Fibroblast of skin of back (primary cell): ENCODE measurements around the gene CDK18.

Experiments used
- DNase-seq: peaks from one replicate; pipeline ENCODE4 v3.0.0-alpha.2; 2013

CDK18 gene

DNA sequence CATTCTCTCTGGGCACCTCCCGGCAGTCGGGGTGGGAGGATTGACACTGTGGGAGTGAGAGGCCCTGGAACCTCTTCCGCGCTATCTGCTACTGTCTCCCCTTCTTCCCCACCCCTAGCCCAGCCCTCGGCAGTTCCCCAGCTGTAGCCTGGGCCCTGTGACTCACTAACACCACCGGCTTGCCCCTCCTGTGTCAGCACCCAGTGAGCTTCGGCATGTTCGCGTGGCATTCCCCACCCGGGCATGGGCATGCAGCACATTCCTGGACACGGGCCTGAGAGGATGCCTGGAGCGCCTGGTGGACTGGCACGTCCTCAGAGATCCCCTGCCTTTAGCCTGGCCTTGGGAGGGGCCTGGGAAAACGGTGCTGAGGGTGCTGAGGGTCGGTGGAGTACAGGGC lies 1.3 kb downstream of the CDK18 start:
- DNase-seq = peak; percentile 60

DNA sequence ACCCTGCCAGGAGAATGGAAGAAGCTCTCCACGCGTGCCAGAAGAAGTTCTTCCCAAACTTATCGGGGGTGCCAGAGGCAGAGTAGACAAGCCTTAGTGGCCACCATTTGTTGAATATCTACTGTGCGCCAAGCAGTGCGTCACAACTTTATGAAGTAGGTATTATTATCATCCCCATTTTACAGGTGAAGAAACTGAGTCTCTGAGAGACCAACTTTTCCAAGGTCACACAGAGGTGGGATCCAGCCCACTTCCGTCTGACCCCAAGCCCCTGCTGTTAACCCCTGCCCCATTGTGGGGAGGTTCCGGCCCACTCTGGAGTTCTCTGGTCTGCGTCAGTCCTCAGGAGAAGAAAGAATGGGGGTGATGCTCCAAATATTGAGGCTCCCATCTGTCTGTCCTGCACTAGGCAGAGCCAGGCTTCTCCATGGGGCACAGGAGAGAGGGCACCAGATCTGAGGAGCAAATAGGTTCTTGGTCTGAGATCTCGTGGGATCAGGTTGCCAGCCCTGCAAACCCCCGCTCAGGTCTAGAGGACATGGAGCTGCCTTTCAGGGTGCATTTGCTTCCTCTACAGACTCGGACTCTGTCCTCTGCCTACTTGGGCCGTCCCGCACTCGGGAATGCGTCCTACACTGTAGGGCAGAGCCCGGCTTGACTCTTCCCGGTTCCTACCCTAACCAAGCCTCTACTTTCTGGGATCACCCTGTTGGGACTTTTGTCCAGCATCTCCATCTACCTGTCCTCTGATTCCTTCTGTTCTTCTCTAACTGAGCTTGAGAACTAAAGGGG lies 2.1 kb downstream of the CDK18 start:
- DNase-seq = no peak

DNA sequence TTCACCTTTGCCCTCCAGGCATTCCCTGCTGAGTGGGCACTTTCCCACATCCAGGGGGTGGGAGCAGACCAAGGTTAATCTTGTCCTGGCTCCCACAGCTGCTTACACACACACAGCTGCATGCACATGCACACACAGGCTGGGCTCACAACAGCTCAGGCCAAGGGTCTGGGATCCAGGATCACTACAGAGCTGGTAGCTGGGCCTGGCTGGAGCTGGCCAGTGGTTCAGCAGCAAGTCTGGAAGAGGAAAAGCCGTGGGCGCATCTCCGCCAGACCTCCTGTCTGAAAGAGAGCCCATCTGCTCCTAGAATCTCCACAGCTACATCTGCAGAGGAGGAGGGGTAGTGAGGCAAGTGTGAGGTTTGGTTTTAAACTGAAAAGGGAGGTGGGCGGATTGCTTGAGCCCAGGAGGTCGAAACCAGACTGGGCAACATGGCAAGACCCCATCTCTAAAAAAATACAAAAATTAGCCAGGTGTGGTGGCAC lies 3.8 kb downstream of the CDK18 start:
- no peak for DNase-seq

DNA sequence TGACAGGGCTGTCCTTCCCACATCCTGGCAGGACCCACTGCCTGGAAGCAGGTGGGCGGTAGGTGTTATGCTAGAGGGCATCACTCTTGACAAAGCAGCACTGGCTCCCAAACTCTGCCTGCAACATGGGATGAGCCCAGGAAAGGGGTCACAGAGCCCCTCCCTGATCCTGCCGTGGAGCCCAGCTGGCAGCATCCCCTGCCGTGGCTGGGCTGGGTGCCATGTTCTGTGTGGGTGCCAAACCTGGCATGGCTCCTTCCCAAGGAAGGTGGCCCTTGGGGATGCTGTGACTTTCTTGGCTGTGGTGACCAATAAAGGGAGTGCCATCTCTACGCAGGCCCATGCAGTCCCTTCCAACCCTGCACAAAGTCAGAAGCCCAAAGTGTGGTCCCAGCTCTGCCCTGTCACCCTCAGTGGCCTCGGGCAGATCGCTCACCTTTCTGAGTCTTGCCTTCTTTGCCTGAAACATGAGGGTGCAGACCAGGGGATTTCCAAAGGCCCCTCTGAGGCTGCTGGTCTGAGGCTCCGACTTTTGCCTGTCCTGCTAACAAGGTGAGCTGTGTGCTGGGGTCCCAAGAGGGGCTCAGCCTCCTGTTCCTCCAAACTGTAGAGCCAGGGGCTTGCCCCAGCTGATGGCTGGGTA lies 6.0 kb downstream of the CDK18 start:
- no peak for DNase-seq

DNA sequence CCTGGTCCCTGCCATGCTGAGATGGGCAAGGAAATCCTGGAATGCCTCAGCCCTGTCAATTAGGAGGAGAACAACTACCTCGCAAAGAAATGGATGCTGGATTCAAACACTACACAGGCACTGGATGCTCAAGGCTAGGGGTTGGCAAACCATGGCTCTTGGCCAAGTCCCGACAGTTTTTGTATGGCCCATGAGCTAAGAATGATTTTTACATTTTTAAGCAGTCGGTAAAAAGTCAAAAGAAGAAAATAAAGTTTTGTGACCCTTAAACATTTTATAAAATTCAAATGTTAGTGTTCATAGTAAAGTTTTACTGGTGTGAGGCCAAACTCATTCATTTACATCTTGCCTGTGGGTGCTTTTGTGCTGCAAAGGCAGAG lies 6.5 kb downstream of the CDK18 start:
- no peak for DNase-seq

DNA sequence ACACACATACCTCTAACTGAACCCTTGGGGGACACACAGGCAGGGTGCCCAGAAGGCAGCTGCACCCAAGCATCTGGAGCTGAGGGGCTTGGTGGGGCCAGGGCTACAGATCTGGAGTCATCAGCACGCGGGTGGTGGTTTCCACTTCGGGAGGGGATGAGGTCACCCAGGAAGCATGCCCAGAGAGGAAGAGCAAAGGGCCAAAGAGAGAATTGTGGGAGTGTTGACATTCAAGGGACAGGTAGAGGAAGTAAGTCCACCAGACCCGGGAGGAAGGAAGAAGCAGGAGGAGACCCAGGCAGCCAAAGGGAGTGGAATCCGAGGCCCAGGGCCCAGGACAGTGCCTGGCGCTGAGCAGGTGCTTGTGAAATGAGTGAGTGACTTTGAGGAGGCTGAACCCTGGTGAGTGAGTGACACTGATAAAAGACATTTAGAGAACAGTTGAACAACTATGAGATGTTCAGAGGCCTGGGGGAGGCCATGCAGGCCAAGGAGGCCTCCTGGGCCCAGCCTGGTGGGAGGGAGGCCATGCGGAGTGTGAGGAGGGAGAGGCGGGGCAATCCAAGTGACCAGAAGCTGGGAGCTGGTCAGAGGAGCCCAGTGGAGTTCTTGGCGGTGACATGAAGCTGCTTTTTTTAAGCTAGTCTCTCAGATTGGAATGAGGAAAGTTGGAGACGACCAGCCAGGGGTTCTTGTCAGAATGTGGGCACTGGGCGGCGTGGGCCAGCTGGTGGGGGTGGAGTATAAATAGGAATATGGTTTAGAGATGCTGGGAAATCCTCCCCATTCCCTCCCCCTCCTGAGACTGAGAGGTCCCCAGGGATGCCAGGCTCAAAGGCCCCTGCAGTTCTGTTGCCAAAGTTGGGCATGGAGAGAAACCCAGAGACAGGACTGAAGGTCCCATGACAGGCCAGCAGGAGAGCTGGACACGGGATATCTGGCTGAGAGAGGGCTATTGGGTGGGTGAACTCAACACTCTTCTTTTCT lies 7.9 kb downstream of the CDK18 start:
- DNase-seq = no peak

DNA sequence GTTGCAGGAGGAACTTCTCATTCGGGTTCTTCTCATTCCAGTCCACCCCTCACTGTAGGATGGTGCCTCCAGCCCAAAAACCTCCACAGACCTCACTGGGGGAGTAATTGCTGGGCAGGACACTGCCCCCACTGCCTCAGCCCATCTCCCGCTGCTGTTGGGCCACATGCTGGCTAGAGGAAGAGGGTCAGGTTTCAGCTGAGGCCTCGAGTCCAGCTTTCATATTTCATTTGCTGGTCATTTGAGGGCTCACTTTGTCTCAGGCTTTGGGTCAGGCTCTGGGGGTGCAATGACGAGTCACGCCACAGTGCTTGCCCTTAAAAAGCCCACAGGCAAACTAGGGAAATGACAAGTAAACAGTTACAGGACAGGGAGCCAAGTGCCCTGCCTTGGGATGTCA lies 9.3 kb downstream of the CDK18 start:
- no peak for DNase-seq

DNA sequence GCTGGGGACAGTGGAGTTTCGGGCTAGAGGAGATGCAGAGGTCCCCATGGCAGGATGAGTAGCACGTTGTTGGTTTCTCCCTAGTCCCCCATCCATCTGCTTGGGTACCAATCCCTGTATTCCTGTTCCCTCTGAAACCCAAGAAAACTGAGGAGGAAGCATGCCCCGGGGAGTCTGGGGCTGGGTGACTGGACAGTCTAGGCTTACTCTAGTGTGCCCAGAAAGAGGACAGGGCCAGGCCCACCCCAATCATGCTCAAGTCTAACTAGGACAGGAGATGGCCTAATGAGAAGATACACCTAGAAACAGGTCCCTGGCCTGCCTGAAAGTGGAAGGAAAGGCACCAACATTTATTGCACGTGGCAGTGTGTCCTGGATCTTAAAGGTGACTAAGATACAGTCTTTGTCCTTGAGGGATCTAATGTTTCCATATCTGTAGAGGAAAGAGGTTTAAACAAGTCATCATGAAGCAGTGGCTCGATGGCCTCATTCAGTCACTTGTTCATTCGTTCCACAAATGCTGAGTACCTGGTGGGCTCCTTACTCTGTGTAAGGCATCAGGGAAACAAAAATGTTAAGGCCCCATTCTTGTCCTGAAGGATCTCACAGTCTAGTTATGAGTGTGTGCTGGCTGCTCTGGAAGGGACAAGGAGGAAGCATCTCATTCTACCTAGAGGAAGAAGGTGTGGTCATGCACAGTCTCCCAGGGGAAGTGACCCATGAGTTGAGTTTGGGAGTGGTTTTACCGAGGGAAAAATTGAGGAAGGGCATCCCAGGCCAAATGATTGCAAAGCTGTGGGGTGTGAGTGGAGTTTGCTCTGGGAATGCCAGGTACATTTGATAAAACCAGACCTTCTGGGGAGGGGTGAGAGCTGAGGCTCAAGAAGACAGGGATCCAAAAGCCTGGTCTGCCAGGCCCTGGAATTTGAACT lies 10.0 kb downstream of the CDK18 start:
- DNase-seq = no peak

DNA sequence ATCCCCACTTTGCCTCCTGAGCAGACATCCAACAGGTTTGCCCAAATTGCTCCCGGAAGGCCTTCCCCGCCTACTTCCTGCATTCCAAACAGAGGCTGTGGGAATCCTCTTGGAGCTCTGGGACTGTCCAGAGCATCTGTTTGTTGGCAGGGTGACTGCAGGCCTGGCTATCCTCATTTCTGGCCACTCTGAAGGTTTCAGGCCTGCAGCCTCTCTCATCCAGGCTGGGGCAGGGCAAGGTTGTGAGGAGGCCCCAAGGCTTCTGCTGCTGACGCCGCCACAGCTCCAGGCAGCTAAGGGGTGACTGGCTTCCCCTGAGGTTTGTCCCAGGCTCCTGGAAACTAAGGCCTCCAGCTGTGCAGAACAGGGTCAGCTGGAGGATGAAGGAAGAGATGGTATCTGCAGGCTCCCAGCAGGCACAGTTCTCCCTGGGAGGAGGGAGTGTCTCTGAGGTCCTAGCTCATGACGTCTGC lies 11.3 kb downstream of the CDK18 start:
- DNase-seq = peak; percentile 41

DNA sequence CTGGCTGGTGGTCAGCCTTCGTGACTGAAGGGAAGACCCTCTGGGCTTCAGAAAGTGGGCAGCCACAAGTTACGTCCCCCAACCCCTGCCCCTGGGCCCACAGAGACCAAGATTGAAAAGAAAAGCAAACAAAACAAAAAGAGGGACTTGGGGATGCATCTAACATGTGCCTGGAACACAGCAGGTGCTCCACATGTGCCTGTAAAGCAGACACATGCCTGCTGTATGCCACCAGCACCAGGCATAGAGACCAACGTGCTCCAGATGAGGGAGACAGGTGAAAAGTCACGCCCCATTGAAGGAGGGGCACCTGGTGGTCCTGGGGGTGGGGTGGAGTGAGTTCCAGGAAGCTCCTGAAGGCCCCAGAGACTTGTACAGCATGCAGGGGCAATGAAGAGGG lies 11.9 kb downstream of the CDK18 start:
- no peak for DNase-seq

DNA sequence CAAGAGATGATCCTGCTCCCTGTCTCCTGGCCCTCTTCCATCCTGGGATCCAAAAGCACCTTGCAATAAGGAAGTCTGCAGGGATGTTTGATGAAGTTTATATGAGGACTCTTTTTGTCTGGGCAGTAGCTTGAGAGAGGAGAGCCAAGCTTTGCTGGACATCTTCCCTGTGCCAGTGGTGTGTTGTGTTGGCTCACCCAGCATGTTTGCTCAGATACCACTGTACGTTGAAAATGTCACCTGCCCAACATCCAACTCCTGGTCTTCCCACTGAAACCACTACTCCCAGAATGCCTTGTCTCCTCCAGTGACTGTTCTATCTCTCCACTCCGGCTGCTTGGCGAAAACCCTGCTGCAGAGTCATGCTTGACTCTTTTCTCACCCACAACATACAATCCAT lies 12.8 kb downstream of the CDK18 start:
- DNase-seq = no peak

DNA sequence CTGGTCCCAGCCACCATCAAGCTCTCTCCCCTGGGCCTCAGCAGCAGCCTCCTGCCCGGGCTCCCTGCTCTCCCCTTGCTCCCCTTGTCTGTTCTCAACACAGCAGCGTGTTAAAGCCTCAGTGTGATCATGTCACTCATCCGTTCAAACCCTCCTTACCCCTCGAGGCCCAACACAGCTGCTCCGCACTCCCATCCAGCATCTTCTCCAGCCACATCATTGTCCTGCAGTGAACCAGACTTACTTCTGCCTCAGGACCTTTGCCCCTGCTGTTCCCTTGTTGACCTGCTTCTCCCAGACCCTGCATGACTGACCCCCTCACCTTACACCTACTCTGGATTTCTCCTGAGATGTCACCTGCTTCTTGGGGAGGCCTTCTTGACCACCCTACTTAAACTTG lies 13.3 kb downstream of the CDK18 start:
- no peak for DNase-seq

DNA sequence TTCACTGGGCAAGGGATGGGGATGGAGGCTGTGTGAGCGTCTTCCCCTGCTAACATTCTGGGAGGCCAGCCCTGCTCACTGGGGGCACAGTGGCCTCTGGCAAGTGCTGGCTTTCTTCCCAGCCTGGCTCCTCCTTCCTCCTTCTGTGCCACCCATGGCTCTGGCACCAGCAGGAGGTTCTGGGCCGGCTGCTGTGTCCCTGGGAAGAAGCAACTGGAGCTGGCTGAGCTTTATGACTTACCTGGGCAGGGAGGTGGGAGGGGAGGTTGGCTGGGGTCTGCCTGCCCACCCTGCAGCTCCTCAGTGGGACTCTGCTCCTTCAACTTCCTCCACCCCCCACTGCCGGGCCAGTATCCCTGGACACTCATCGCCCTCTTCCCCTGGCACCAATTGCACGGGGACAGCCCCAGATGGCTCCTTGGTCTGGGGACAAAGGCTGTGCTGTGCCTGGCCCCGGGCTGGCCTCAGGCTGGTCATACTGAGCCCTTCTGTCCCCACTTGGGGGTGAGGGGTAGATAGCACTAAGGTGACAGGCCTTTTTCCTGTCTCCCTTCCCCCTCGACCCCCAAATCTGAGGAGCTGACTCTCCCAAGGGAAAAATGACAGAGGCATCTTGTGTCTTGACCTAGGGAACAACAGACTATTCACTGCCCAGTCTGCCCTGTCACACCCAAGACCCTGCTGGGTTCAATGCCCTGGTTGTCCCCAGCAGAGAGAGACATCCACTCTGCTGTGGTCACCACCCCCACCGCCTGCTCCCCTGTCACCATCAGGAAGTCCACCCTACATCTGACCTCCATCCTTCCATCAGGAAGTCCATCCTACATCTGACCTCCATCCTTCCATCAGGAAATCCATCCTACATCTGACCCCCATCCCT lies 14.4 kb downstream of the CDK18 start:
- DNase-seq = no peak

DNA sequence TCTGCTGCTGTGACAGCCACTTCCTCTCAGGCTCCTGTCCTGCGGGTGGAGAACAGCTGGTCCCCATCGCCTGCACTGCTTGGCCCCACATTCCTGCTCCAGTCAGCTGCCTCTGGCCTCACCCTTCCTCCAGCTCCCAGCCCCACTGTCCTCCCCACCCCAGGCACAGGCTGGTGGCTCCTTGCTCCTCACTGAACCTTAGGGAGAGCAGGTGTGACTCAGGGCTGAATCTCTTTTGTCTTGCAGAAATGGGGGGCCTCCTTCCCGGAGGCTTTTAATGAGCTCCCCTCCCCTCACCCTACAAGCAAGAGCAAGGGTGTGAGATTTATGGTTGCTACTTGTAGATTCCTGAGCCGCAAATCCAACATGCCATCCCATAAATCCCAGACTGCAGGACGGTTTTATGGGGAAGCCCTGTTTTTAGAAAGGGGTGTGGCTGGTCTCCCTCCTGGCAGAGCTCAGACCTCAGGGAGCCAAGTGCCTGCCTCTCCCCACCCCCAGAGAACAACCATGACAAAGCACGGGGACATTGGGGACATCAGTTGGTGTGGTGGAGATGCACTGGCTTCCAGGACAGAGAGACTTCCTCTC lies 15.2 kb downstream of the CDK18 start:
- no peak for DNase-seq

DNA sequence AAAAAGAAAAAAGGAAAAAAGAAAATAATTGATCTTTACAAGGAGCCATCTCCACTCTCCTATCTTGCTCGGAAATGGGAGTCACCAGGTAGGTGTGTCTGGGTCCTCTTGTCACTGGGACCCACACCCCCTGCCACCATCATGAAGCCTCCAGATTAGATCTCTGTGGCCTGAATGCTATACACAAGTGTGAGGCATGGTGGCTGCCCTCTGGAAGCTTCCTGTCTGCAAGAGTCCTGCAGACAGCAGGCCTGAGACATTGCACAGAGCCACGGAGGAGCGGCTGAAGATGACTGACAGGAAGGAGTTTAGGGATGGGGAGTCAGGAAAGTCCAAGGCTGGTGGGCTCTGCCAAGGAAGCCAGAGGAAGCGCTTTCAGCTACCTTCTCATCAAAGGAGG lies 16.2 kb downstream of the CDK18 start:
- DNase-seq = no peak

DNA sequence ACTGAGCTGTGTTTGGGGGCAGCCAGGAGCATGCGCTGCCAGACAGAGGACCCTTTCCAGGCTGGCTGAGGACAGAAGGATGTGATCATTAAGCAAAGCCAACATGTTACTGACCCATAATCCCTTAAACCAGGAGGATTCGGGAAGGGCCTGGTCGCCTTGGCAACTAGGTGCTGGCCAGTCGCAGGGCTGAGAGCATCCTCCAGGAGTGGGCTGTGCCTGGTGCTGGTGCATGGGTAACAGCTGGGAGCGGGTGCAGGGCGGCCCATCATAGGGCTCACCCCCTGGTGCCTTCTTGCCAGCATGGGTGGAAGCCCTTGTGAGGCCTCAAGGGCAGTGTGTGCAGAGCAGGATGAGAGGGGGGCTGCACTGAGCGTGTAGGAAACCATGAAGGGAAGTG lies 17.2 kb downstream of the CDK18 start:
- no peak for DNase-seq

DNA sequence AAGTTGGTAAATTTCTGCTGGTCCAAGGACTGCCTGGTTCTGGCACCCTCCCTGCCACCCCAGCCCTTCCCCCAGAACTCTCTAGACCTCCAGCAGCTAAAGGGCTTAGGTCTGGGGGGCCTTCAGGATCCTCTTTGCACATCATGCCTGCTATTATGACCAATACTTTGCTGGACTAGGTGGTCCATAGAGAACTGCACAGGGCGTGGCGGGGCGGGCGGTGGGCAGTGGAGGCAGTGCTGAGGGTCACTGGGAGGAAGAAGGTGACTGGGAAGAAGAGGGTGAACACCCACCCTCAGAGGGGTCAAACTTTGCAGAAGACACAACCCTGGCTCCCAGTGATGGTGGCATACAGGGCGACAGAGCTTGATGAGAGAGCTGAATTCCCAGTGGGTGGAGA lies 18.2 kb downstream of the CDK18 start:
- DNase-seq = no peak

DNA sequence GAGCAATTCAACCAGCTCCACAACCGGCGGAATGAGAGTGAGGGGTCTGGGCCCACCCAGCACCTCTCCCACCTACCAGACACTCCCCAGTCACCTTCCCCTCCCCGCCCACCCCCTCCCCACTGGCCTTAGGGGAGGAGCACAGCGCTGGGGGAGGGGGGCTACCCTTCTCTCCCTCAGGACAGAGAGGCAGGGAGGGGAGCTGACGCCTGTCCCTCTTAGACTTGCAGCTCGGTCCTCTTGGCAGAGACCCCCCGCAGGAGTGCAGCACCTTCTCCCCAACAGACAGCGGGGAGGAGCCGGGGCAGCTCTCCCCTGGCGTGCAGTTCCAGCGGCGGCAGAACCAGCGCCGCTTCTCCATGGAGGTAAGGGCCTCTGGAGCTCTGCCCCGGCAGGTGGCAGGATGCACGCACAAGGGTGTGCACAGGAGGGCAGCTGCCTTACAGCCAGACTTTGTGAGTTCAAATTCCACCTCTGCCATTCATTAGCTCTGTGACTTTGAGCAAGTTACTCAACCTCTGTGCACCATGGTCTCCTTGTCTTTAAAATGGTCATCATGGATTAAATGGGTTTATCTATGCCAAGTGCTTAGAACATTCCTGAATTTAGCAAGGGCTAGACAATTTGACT lies 18.9 kb downstream of the CDK18 start:
- DNase-seq = no peak

DNA sequence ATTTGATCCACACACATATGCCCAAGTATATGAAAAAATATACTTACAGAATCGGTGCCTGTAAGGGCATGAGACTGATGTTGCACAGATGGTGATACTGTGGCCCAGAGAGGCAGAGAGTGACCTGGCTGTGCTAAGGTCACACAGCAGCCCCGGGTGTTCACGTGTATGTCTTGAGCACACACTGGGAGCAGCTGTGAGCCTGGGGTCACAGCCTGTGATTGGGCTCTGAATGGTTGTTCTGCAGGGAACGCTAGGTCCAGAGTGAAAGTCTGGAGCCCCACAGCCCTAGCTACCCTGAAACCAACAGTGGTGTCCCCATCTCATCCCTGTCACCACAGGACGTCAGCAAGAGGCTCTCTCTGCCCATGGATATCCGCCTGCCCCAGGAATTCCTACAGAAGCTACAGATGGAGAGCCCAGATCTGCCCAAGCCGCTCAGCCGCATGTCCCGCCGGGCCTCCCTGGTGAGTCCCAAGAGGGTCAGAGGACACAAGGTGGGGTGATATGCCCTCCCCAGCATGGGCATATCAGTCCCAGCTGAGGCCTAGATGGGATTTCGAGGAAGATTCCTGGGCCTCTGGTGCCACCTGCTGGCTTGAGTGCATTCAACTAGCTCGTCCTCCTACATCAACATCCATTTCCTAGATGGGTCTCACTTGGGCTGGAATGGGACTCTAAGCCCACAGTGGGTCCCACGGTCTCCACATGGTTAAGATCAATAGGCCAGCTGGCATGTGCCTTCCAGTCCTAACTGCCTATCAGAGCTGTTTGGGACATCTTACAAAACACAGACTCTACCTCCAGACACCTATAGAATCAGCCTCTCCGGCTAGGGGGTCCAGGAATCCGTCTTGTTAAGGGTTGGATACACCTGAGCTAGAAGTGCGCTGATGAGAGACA lies 19.7 kb downstream of the CDK18 start:
- DNase-seq = peak; percentile 66
